ENCODE data around the gene PROSER3.
A peak's percentile ranks its signal among the peaks of the same experiment; 100 is the strongest.

Gene PROSER3

GRCh38 chr19:35791814-35792279, 33.9 kb downstream of the PROSER3 start:
- 88% methylated on average over 8 of the region's 9 CpGs for WGBS

GRCh38 chr19:35792312-35792711, 34.3 kb downstream of the PROSER3 start:
- Histone ChIP-seq H4K91ac (ENCODE audit: low read length) (no peak overlapping the region), H3K9ac (ENCODE audit: low read length) (no peak overlapping the region), H3K27me3 (ENCODE audit: control insufficient read depth in 1 of 2, insufficient read depth in 1 of 2, low read length in 2 of 2) (peaks cover 11 to 22% of the 10 kb centered on the region in 2 experiments), H4K8ac (ENCODE audit: low read length) (no peak overlapping the region), H3K79me1 (replicated peaks; ENCODE audit: low read length, poor library complexity, severe bottlenecking) (no peaks in the 10 kb centered on the region), H2BK5ac (ENCODE audit: low read depth, low read length, poor library complexity, severe bottlenecking) (no peak overlapping the region), H3K36me3 (ENCODE audit: control insufficient read depth in 1 of 2, insufficient read depth in 2 of 2, low read depth in 1 of 2, low read length in 2 of 2) (peaks cover 0 to 8% of the 10 kb centered on the region in 2 experiments), H3K4ac (ENCODE audit: low read depth in 1 of 2, low read length in 2 of 2) (no peak overlapping the region), H3K9me3 (ENCODE audit: control insufficient read depth, low read length) (no peaks in the 10 kb centered on the region), H3K18ac (ENCODE audit: low read depth in 1 of 2, low read length in 2 of 2) (no peak overlapping the region), H3K23ac (ENCODE audit: low read length in 2 of 2) (no peak overlapping the region), H2BK12ac (ENCODE audit: low read length in 2 of 2) (no peak overlapping the region), H3K27ac (ENCODE audit: low read length, poor library complexity, severe bottlenecking) (no peak overlapping the region), H2BK120ac (ENCODE audit: low read depth, low read length) (no peak overlapping the region), H2BK15ac (ENCODE audit: low read depth, poor library complexity, severe bottlenecking) (no peak overlapping the region), H2AK5ac (ENCODE audit: low read length, severe bottlenecking) (no peak overlapping the region), H3K4me3 (ENCODE audit: insufficient read depth in 1 of 2, low read depth in 1 of 2, low read length in 2 of 2) (peak overlapping the region in 1 of 2 experiments; percentile 17), H3K4me1 (ENCODE audit: control insufficient read depth, insufficient read depth, low read depth, low read length) (peaks cover 3% of the 10 kb centered on the region), H2AFZ (ENCODE audit: low read depth, low read length) (no peak overlapping the region), H3K14ac (ENCODE audit: low read length in 2 of 2) (no peak overlapping the region), H3K4me2 (ENCODE audit: low read length, poor library complexity, severe bottlenecking) (no peak overlapping the region)
- 85% methylated on average over 15 of the region's 15 CpGs for WGBS
- DNase-seq: no peak

More at GRCh38 chr19:35791814-35792279, 33.9 kb downstream of the PROSER3 start:
- Histone ChIP-seq H3K27me3 (ENCODE audit: control insufficient read depth in 1 of 2, insufficient read depth in 1 of 2, low read length in 2 of 2) (peaks cover 6 to 17% of the 10 kb centered on the region in 2 experiments), H3K4me2 (ENCODE audit: low read length, poor library complexity, severe bottlenecking) (no peak overlapping the region), H3K9ac (ENCODE audit: low read length) (no peak overlapping the region), H4K91ac (ENCODE audit: low read length) (no peak overlapping the region), H3K4ac (ENCODE audit: low read depth in 1 of 2, low read length in 2 of 2) (no peak overlapping the region), H3K4me3 (ENCODE audit: insufficient read depth in 1 of 2, low read depth in 1 of 2, low read length in 2 of 2) (peak overlapping the region in 1 of 2 experiments; percentile 17), H3K23ac (ENCODE audit: low read length in 2 of 2) (no peak overlapping the region), H2BK120ac (ENCODE audit: low read depth, low read length) (no peak overlapping the region), H2AK5ac (ENCODE audit: low read length, severe bottlenecking) (no peak overlapping the region), H2BK5ac (ENCODE audit: low read depth, low read length, poor library complexity, severe bottlenecking) (no peak overlapping the region), H3K27ac (ENCODE audit: low read length, poor library complexity, severe bottlenecking) (no peak overlapping the region), H3K9me3 (ENCODE audit: control insufficient read depth, low read length) (no peaks in the 10 kb centered on the region), H3K14ac (ENCODE audit: low read length in 2 of 2) (no peak overlapping the region), H2BK12ac (ENCODE audit: low read length in 2 of 2) (no peak overlapping the region), H2BK15ac (ENCODE audit: low read depth, poor library complexity, severe bottlenecking) (no peak overlapping the region), H4K8ac (ENCODE audit: low read length) (no peak overlapping the region), H3K4me1 (ENCODE audit: control insufficient read depth, insufficient read depth, low read depth, low read length) (peaks cover 8% of the 10 kb centered on the region), H2AFZ (ENCODE audit: low read depth, low read length) (no peak overlapping the region), H3K79me1 (replicated peaks; ENCODE audit: low read length, poor library complexity, severe bottlenecking) (no peaks in the 10 kb centered on the region), H3K18ac (ENCODE audit: low read depth in 1 of 2, low read length in 2 of 2) (no peak overlapping the region), H3K36me3 (ENCODE audit: control insufficient read depth in 1 of 2, insufficient read depth in 2 of 2, low read depth in 1 of 2, low read length in 2 of 2) (peaks cover 0 to 11% of the 10 kb centered on the region in 2 experiments)
- no peak for DNase-seq

- Histone ChIP-seq H3K4me1 (ENCODE audit: control insufficient read depth, insufficient read depth, low read depth, low read length) (peaks cover 2% of the 10 kb centered on the region), H3K9ac (ENCODE audit: low read length) (no peak overlapping the region), H3K23ac (ENCODE audit: low read length in 2 of 2) (peak overlapping the region in 1 of 2 experiments; percentile 42), H3K27ac (ENCODE audit: low read length, poor library complexity, severe bottlenecking) (no peak overlapping the region), H3K4me2 (ENCODE audit: low read length, poor library complexity, severe bottlenecking) (no peak overlapping the region), H3K9me3 (ENCODE audit: control insufficient read depth, low read length) (no peaks in the 10 kb centered on the region), H3K4me3 (ENCODE audit: insufficient read depth in 1 of 2, low read depth in 1 of 2, low read length in 2 of 2) (no peak overlapping the region), H3K36me3 (ENCODE audit: control insufficient read depth in 1 of 2, insufficient read depth in 2 of 2, low read depth in 1 of 2, low read length in 2 of 2) (peaks cover 0 to 3% of the 10 kb centered on the region in 2 experiments), H3K4ac (ENCODE audit: low read depth in 1 of 2, low read length in 2 of 2) (no peak overlapping the region), H2AFZ (ENCODE audit: low read depth, low read length) (no peak overlapping the region), H4K8ac (ENCODE audit: low read length) (no peak overlapping the region), H3K14ac (ENCODE audit: low read length in 2 of 2) (no peak overlapping the region), H2BK12ac (ENCODE audit: low read length in 2 of 2) (no peak overlapping the region), H3K18ac (ENCODE audit: low read depth in 1 of 2, low read length in 2 of 2) (no peak overlapping the region), H3K79me1 (replicated peaks; ENCODE audit: low read length, poor library complexity, severe bottlenecking) (no peaks in the 10 kb centered on the region), H3K27me3 (ENCODE audit: control insufficient read depth in 1 of 2, insufficient read depth in 1 of 2, low read length in 2 of 2) (peaks cover 17 to 27% of the 10 kb centered on the region in 2 experiments), H4K91ac (ENCODE audit: low read length) (no peak overlapping the region), H2AK5ac (ENCODE audit: low read length, severe bottlenecking) (no peak overlapping the region), H2BK15ac (ENCODE audit: low read depth, poor library complexity, severe bottlenecking) (no peak overlapping the region), H2BK120ac (ENCODE audit: low read depth, low read length) (no peak overlapping the region), H2BK5ac (ENCODE audit: low read depth, low read length, poor library complexity, severe bottlenecking) (no peak overlapping the region)
- 86% methylated on average over 8 of the region's 8 CpGs for WGBS
- no peak for DNase-seq
These were observed 34.9 kb downstream of the PROSER3 start for GRCh38 chr19:35792888-35793287.

- peak overlapping the region; percentile 16 for H2BK15ac ChIP-seq (ENCODE audit: low read depth, poor library complexity, severe bottlenecking)
- no peaks in the 10 kb centered on the region for H3K79me1 ChIP-seq (replicated peaks; ENCODE audit: low read length, poor library complexity, severe bottlenecking)
- H2AK5ac ChIP-seq (ENCODE audit: low read length, severe bottlenecking): no peak overlapping the region
- H4K91ac ChIP-seq (ENCODE audit: low read length): no peak overlapping the region
- peak; percentile 8 for DNase-seq
- H3K27me3 ChIP-seq (ENCODE audit: control insufficient read depth in 1 of 2, insufficient read depth in 1 of 2, low read length in 2 of 2): peaks cover 22 to 33% of the 10 kb centered on the region in 2 experiments
- H3K4me1 ChIP-seq (ENCODE audit: control insufficient read depth, insufficient read depth, low read depth, low read length): peaks cover 2% of the 10 kb centered on the region
- no peak overlapping the region for H3K4me3 ChIP-seq (ENCODE audit: insufficient read depth in 1 of 2, low read depth in 1 of 2, low read length in 2 of 2)
- no peak overlapping the region for H3K27ac ChIP-seq (ENCODE audit: low read length, poor library complexity, severe bottlenecking)
- no peak overlapping the region for H3K4me2 ChIP-seq (ENCODE audit: low read length, poor library complexity, severe bottlenecking)
- H3K9me3 ChIP-seq (ENCODE audit: control insufficient read depth, low read length): no peaks in the 10 kb centered on the region
- H4K8ac ChIP-seq (ENCODE audit: low read length): no peak overlapping the region
- H3K18ac ChIP-seq (ENCODE audit: low read depth in 1 of 2, low read length in 2 of 2): no peak overlapping the region
- H2AFZ ChIP-seq (ENCODE audit: low read depth, low read length): no peak overlapping the region
- H3K9ac ChIP-seq (ENCODE audit: low read length): no peak overlapping the region
- H2BK12ac ChIP-seq (ENCODE audit: low read length in 2 of 2): no peak overlapping the region
- H2BK5ac ChIP-seq (ENCODE audit: low read depth, low read length, poor library complexity, severe bottlenecking): no peak overlapping the region
- WGBS: 79% methylated on average over 5 of the region's 7 CpGs
- H3K36me3 ChIP-seq (ENCODE audit: control insufficient read depth in 1 of 2, insufficient read depth in 2 of 2, low read depth in 1 of 2, low read length in 2 of 2): peaks cover 0 to 3% of the 10 kb centered on the region in 2 experiments
- no peak overlapping the region for H3K4ac ChIP-seq (ENCODE audit: low read depth in 1 of 2, low read length in 2 of 2)
- no peak overlapping the region for H3K14ac ChIP-seq (ENCODE audit: low read length in 2 of 2)
- no peak overlapping the region for H3K23ac ChIP-seq (ENCODE audit: low read length in 2 of 2)
- no peak overlapping the region for H2BK120ac ChIP-seq (ENCODE audit: low read depth, low read length)
These were observed 35.6 kb downstream of the PROSER3 start for GRCh38 chr19:35793381-35794165.

Data from mesenchymal stem cell (in vitro differentiated cells and primary cell).